ENCODE measurements around the gene TBXA2R. TPM values are rescaled to one million over a fixed set of nuclear protein-coding genes. Genes with fewer than 3 reads are reported as not detected.

The TBXA2R gene
- total and polyA plus RNA-seq, 2 of the 8 experiments (the other 6 are each of a cell fraction or from before 2014, with no cell fraction given): 0.39 to 0.50 TPM

DNA sequence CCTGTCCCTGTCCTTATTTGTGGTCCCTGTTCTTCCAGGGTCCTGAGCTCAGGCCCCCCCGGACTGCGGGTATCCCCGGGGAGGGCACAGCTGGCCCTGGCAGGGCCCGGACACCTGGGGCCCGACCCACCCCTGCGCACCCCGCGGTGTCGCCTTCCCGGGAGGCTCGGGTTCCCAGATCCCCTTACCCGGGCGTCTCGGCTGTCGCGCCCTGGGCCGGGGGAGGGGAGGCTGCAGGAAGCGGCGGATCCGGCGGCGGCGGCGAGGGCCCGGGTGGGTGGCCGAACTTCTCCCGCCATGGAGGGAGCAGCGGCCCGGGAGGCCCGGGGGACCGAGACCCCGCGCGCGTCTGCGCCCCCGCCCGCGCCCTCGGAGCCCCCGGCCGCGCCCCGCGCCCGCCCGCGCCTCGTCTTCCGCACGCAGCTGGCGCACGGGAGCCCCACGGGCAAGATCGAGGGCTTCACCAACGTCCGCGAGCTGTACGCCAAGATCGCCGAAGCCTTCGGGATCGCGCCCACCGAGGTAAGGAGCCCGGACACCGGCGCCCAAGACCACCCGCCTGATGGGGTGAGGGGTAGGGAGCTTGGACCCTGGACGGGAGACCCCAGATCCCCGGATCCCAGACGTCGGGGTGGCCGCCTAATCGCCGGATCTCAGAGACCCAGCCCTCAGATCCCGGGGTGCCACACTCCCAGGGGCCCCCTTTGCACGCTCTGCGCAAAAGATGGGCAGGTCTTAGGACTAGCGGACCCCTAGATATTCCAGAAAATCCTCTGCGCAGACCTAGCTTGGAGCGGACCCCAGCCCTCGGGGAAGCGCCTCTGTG lies 21.2 kb downstream of the TBXA2R start, which contains the start of gene GIPC3:
GIPC3 (plus strand) TSS at position 178 of the 826 bp plus-strand sequence; CDS start at position 298, 120 bp downstream.
- Histone ChIP-seq H3K9me3 (ENCODE audit: insufficient read depth in 2 of 2, low read depth in 1 of 2, low read length in 1 of 2) (peaks cover 0 to 6% of the 10 kb centered on the region in 2 experiments; a peak in 1 of 4 replicates), H2BK20ac (ENCODE audit: low read length) (no peak within 1 kb of the TSS), H2BK12ac (ENCODE audit: low read depth, low read length) (no peak within 1 kb of the TSS), H2BK120ac (replicated peaks; ENCODE audit: low read depth, low read length) (no peak within 1 kb of the TSS), H3K18ac (ENCODE audit: extremely low read depth, low read length) (peak within 1 kb of the TSS; percentile 19; the same call in 1 of the 2 replicates), H3K56ac (replicated peaks; ENCODE audit: insufficient read length, low read depth, low read length) (peak within 1 kb of the TSS; percentile 25), H3K79me1 (ENCODE audit: low read depth, low read length) (no peaks in the 10 kb centered on the region), H3K4me3 (ENCODE audit: extremely low read depth in 1 of 4, insufficient read depth in 2 of 4, low read depth in 3 of 4, low read length in 4 of 4) (peak within 1 kb of the TSS; percentile 27 to 63 (median 34); a peak in 7 of 8 replicates), H3K4me1 (replicated peaks in 1 of 4; ENCODE audit: control insufficient read depth in 3 of 4, insufficient read depth in 4 of 4, low read length in 3 of 4) (peaks cover 0 to 4% (median 0%) of the 10 kb centered on the region in 4 experiments; a peak in 3 of 7 replicates), H4K5ac (ENCODE audit: insufficient read length, low read depth, low read length) (no peak within 1 kb of the TSS), H2AFZ (ENCODE audit: low read length) (peak within 1 kb of the TSS; percentile 1; the same call in 1 of the 2 replicates), H3K79me2 (ENCODE audit: control insufficient read depth in 1 of 2, insufficient read depth in 2 of 2, low read length in 2 of 2) (no peaks in the 10 kb centered on the region), H2BK15ac (ENCODE audit: low read length) (no peak within 1 kb of the TSS), H3K9ac (replicated peaks in 1 of 4; ENCODE audit: extremely low read depth in 1 of 4, low read depth in 3 of 4, low read length in 3 of 4) (no peak within 1 kb of the TSS), H3K23me2 (ENCODE audit: low read depth, low read length) (peaks cover 5% of the 10 kb centered on the region; the same call in 1 of the 2 replicates), H4K20me1 (replicated peaks in 1 of 2; ENCODE audit: control insufficient read depth in 1 of 2, insufficient read depth in 2 of 2, low read length in 2 of 2) (no peaks in the 10 kb centered on the region), H3K27me3 (replicated peaks in 1 of 4; ENCODE audit: control insufficient read depth in 3 of 4, extremely low read depth in 1 of 4, insufficient read depth in 3 of 4, low read length in 3 of 4) (peaks cover 11 to 21% (median 14%) of the 10 kb centered on the region in 4 experiments; a peak in 6 of 7 replicates), H3K27ac (ENCODE audit: low read depth, low read length) (no peak within 1 kb of the TSS), H4K8ac (ENCODE audit: extremely low read depth, insufficient read depth, low read length) (peak within 1 kb of the TSS; percentile 68), H3K4me2 (ENCODE audit: insufficient read depth in 1 of 2, low read depth in 2 of 2, low read length in 2 of 2) (peak within 1 kb of the TSS; percentile 68 to 86; a peak in 3 of 4 replicates), H3K36me3 (ENCODE audit: control insufficient read depth in 2 of 4, insufficient read depth in 4 of 4, low read length in 3 of 4) (no peaks in the 10 kb centered on the region), H3K23ac (ENCODE audit: insufficient read length) (no peak within 1 kb of the TSS), H4K91ac (replicated peaks; ENCODE audit: insufficient read length, low read length) (no peak within 1 kb of the TSS), H3K4ac (replicated peaks; ENCODE audit: insufficient read length, low read depth, low read length) (no peak within 1 kb of the TSS), H3K14ac (ENCODE audit: insufficient read length) (no peak within 1 kb of the TSS), H2BK5ac (ENCODE audit: low read depth, low read length) (no peak within 1 kb of the TSS), H2AK5ac (ENCODE audit: low read depth, low read length) (no peak within 1 kb of the TSS)
- ChIA-PET POLR2A (ENCODE audit: partially characterized antibody) (interaction anchor here (1.2 to 1.6 kb wide), 2 partner anchors 7 to 18 kb away, joined by 3 to 7 read pairs; no protein-coding TSS in a partner anchor), CTCF (ENCODE audit: partially characterized antibody) (interaction anchor here (0.7 to 4.7 kb wide), 24 partner anchors 10 to 247 kb away, joined by 3 to 38 read pairs (median 4); partner anchors contain the start of genes MFSD12 and TJP3)
- DNase-seq (ENCODE audit: low read depth in 1 of 2, low spot score in 2 of 2): peak in 1 of 2 experiments; percentile 70
- 30% methylated on average over 22 of the region's 84 CpGs; no CpG with 5 or more reads in 1 of the 2 experiments for WGBS, 2 experiments (ENCODE audit: extremely low coverage in 1 of 2, insufficient coverage in 1 of 2, insufficient read length in 1 of 2, insufficient replicate concordance in 2 of 2, low coverage in 1 of 2, low lambda C conversion rate in 2 of 2, missing lambda C conversion rate in 1 of 2)
- no peak for FAIRE-seq
- TF ChIP-seq MAFK (IDR thresholded peaks at IDR 0.05; ENCODE audit: low read depth, low read length) (no peak), HDAC2 (IDR thresholded peaks at IDR 0.05; ENCODE audit: borderline replicate concordance in 1 of 2, low read depth in 2 of 2, low read length in 2 of 2) (0 out of 4 replicates have a peak, but pooled peaks of 1 of the 2 experiments have one; percentile 29), RNF2 (IDR thresholded peaks at IDR 0.05; ENCODE audit: borderline replicate concordance, low read depth, low read length, missing control alignments, poor library complexity, severe bottlenecking) (peak; percentile 43), KDM4A (IDR thresholded peaks at IDR 0.05; ENCODE audit: low read depth, low read length, severe bottlenecking) (peak; percentile 62), EZH2 (IDR thresholded peaks at IDR 0.05; ENCODE audit: low read depth, low read length, severe bottlenecking) (peak; percentile 33)
- TF ChIP-seq, protein P1, sequence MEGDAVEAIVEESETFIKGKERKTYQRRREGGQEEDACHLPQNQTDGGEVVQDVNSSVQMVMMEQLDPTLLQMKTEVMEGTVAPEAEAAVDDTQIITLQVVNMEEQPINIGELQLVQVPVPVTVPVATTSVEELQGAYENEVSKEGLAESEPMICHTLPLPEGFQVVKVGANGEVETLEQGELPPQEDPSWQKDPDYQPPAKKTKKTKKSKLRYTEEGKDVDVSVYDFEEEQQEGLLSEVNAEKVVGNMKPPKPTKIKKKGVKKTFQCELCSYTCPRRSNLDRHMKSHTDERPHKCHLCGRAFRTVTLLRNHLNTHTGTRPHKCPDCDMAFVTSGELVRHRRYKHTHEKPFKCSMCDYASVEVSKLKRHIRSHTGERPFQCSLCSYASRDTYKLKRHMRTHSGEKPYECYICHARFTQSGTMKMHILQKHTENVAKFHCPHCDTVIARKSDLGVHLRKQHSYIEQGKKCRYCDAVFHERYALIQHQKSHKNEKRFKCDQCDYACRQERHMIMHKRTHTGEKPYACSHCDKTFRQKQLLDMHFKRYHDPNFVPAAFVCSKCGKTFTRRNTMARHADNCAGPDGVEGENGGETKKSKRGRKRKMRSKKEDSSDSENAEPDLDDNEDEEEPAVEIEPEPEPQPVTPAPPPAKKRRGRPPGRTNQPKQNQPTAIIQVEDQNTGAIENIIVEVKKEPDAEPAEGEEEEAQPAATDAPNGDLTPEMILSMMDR (IDR thresholded peaks at IDR 0.05; ENCODE audit: control extremely low read depth in 1 of 3, insufficient read depth in 1 of 3, low read depth in 1 of 3, low read length in 3 of 3): no peak
